ENCODE data around the gene LTBP1.

The LTBP1 gene

GRCh38 chr2:33314541-33314940, 367.8 kb downstream of the LTBP1 start:
- H2BK5ac ChIP-seq (ENCODE audit: low read depth, low read length, poor library complexity) = no peak overlapping the region
- no peak overlapping the region for H4K12ac ChIP-seq (ENCODE audit: low read depth, low read length)
- H3K79me2 ChIP-seq (ENCODE audit: control insufficient read depth, insufficient read depth, low read length, poor library complexity) = no peaks in the 10 kb centered on the region
- no peak overlapping the region for H3K23ac ChIP-seq (ENCODE audit: low read length)
- no peak overlapping the region for H3K27ac ChIP-seq (ENCODE audit: low read depth, low read length)
- H3K18ac ChIP-seq (ENCODE audit: low read length) = no peak overlapping the region
- no peak overlapping the region for H4K91ac ChIP-seq (ENCODE audit: low read depth, low read length)
- no peaks in the 10 kb centered on the region for H3K36me3 ChIP-seq (ENCODE audit: control insufficient read depth in 1 of 2, insufficient read depth in 2 of 2, low read length in 2 of 2)
- no peak overlapping the region for H3K4ac ChIP-seq (ENCODE audit: low read depth, low read length)
- no peaks in the 10 kb centered on the region for H3K9me3 ChIP-seq (ENCODE audit: insufficient read depth, low read depth, low read length)
- peaks cover 0 to 1% of the 10 kb centered on the region in 2 experiments for H3K4me1 ChIP-seq (ENCODE audit: control insufficient read depth in 1 of 2, insufficient read depth in 2 of 2, low read length in 2 of 2)
- no peak overlapping the region for H2BK12ac ChIP-seq (ENCODE audit: low read length)
- DNase-seq = no peak
- no peaks in the 10 kb centered on the region for H3K79me1 ChIP-seq (ENCODE audit: low read length)
- H3K14ac ChIP-seq (ENCODE audit: low read length) = no peak overlapping the region
- no peak overlapping the region for H3K9ac ChIP-seq (ENCODE audit: low read length)
- H2BK120ac ChIP-seq (ENCODE audit: insufficient read depth, low read length, poor library complexity) = no peak overlapping the region
- H3K27me3 ChIP-seq (ENCODE audit: insufficient read depth, low read length) = no peaks in the 10 kb centered on the region
- no peak overlapping the region for H2AFZ ChIP-seq (ENCODE audit: insufficient read depth, low read length, poor library complexity)
- no peak overlapping the region for H3K4me3 ChIP-seq (ENCODE audit: low read depth, low read length)
- no peak overlapping the region for H4K8ac ChIP-seq (ENCODE audit: low read depth, low read length)
- no peak overlapping the region for H2AK5ac ChIP-seq (ENCODE audit: low read length)
- H3K4me2 ChIP-seq (ENCODE audit: low read length) = no peak overlapping the region

- Histone ChIP-seq H2BK120ac (ENCODE audit: insufficient read depth, low read length, poor library complexity) (no peak overlapping the region), H3K4me1 (ENCODE audit: control insufficient read depth in 1 of 2, insufficient read depth in 2 of 2, low read length in 2 of 2) (peaks cover 0 to 1% of the 10 kb centered on the region in 2 experiments), H3K4me2 (ENCODE audit: low read length) (no peak overlapping the region), H3K4ac (ENCODE audit: low read depth, low read length) (no peak overlapping the region), H3K9me3 (ENCODE audit: insufficient read depth, low read depth, low read length) (no peaks in the 10 kb centered on the region), H2AFZ (ENCODE audit: insufficient read depth, low read length, poor library complexity) (no peak overlapping the region), H3K23ac (ENCODE audit: low read length) (no peak overlapping the region), H4K12ac (ENCODE audit: low read depth, low read length) (no peak overlapping the region), H3K27me3 (ENCODE audit: insufficient read depth, low read length) (no peaks in the 10 kb centered on the region), H3K36me3 (ENCODE audit: control insufficient read depth in 1 of 2, insufficient read depth in 2 of 2, low read length in 2 of 2) (no peaks in the 10 kb centered on the region), H2BK12ac (ENCODE audit: low read length) (no peak overlapping the region), H2AK5ac (ENCODE audit: low read length) (no peak overlapping the region), H3K27ac (ENCODE audit: low read depth, low read length) (no peak overlapping the region), H3K18ac (ENCODE audit: low read length) (no peak overlapping the region), H4K91ac (ENCODE audit: low read depth, low read length) (no peak overlapping the region), H3K14ac (ENCODE audit: low read length) (no peak overlapping the region), H2BK5ac (ENCODE audit: low read depth, low read length, poor library complexity) (no peak overlapping the region), H3K79me1 (ENCODE audit: low read length) (no peaks in the 10 kb centered on the region), H3K79me2 (ENCODE audit: control insufficient read depth, insufficient read depth, low read length, poor library complexity) (no peaks in the 10 kb centered on the region), H4K8ac (ENCODE audit: low read depth, low read length) (no peak overlapping the region), H3K9ac (ENCODE audit: low read length) (no peak overlapping the region), H3K4me3 (ENCODE audit: low read depth, low read length) (no peak overlapping the region)
- DNase-seq = no peak
- no CpG with 5 or more reads among the region's 1 CpG for WGBS (ENCODE audit: extremely low coverage, insufficient coverage, insufficient read length)
Observed at GRCh38 chr2:33316328-33316727, 369.6 kb downstream of the LTBP1 start.

DNA sequence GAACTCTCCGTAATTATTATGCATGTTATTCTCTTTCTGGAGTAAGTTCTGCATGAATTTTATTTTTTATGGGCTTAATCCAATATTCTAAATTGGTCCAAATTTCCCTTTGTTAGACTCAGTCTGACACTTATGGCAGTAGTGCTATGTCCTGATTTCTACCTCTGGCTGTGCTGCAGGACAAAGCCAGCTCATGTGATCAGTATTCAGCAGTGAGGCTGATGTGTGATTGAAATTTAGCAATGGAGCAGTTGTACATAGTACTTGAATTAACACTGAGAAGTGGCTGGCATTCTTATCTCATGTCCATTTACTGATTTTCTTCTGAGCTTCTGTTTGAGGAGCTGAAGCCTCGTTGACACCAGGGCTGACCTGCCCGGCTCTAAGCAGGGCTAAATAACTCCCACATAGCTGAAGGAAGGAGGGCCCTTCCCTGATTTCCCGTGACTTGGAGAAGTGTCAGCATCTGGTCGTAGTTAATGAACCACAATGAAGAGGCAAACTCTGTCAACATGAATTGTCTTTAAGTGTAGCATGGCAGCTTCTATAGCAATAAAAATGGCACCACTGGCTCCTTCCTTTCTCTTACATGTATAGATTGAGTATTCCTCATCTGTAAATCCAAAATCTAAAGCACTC, 370.7 kb downstream of the LTBP1 start:
- H4K91ac ChIP-seq (ENCODE audit: low read depth, low read length) = no peak overlapping the region
- no CpG with 5 or more reads among the region's 5 CpGs for WGBS (ENCODE audit: extremely low coverage, insufficient coverage, insufficient read length)
- no peaks in the 10 kb centered on the region for H3K36me3 ChIP-seq (ENCODE audit: control insufficient read depth in 1 of 2, insufficient read depth in 2 of 2, low read length in 2 of 2)

DNA sequence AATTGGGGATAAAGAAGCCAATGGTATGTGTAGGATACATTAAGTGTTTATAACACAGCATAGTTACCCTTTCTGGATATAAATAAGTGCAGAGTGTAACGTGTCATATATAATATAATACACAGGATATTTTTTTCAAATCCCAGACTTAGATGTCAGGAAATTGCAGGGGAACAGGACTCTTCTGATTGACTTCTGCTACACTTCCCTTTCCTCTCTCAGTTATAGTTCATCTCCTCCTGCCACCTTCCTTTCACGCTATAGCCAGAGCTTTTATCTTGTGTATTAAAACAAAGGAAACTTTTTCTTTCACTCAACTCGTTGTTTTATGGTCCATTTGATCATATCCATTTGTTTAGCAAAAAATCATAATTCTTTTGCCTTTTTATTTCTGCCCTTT, 371.7 kb downstream of the LTBP1 start:
- Histone ChIP-seq H4K91ac (ENCODE audit: low read depth, low read length) (no peak overlapping the region), H4K8ac (ENCODE audit: low read depth, low read length) (no peak overlapping the region), H3K4ac (ENCODE audit: low read depth, low read length) (no peak overlapping the region), H3K9ac (ENCODE audit: low read length) (no peak overlapping the region), H3K4me2 (ENCODE audit: low read length) (no peak overlapping the region), H3K9me3 (ENCODE audit: insufficient read depth, low read depth, low read length) (no peaks in the 10 kb centered on the region), H3K14ac (ENCODE audit: low read length) (no peak overlapping the region), H4K12ac (ENCODE audit: low read depth, low read length) (no peak overlapping the region), H3K4me1 (ENCODE audit: control insufficient read depth in 1 of 2, insufficient read depth in 2 of 2, low read length in 2 of 2) (peaks cover 0 to 1% of the 10 kb centered on the region in 2 experiments), H2BK120ac (ENCODE audit: insufficient read depth, low read length, poor library complexity) (no peak overlapping the region), H3K79me2 (ENCODE audit: control insufficient read depth, insufficient read depth, low read length, poor library complexity) (no peaks in the 10 kb centered on the region), H3K79me1 (ENCODE audit: low read length) (no peaks in the 10 kb centered on the region), H3K23ac (ENCODE audit: low read length) (no peak overlapping the region), H3K27ac (ENCODE audit: low read depth, low read length) (no peak overlapping the region), H3K27me3 (ENCODE audit: insufficient read depth, low read length) (no peaks in the 10 kb centered on the region), H3K18ac (ENCODE audit: low read length) (no peak overlapping the region), H3K36me3 (ENCODE audit: control insufficient read depth in 1 of 2, insufficient read depth in 2 of 2, low read length in 2 of 2) (no peaks in the 10 kb centered on the region), H2BK12ac (ENCODE audit: low read length) (no peak overlapping the region), H3K4me3 (ENCODE audit: low read depth, low read length) (no peak overlapping the region), H2AFZ (ENCODE audit: insufficient read depth, low read length, poor library complexity) (no peak overlapping the region), H2BK5ac (ENCODE audit: low read depth, low read length, poor library complexity) (no peak overlapping the region), H2AK5ac (ENCODE audit: low read length) (no peak overlapping the region)
- no peak for DNase-seq
- WGBS (ENCODE audit: extremely low coverage, insufficient coverage, insufficient read length) = no CpG with 5 or more reads among the region's 3 CpGs

More for the DNA sequence above, 370.7 kb downstream of the LTBP1 start:
- no peaks in the 10 kb centered on the region for H3K79me1 ChIP-seq (ENCODE audit: low read length)
- no peak overlapping the region for H4K8ac ChIP-seq (ENCODE audit: low read depth, low read length)
- H4K12ac ChIP-seq (ENCODE audit: low read depth, low read length) = no peak overlapping the region
- H2BK12ac ChIP-seq (ENCODE audit: low read length) = no peak overlapping the region
- no peak overlapping the region for H2AK5ac ChIP-seq (ENCODE audit: low read length)
- no peak overlapping the region for H2BK5ac ChIP-seq (ENCODE audit: low read depth, low read length, poor library complexity)
- peaks cover 0 to 1% of the 10 kb centered on the region in 2 experiments for H3K4me1 ChIP-seq (ENCODE audit: control insufficient read depth in 1 of 2, insufficient read depth in 2 of 2, low read length in 2 of 2)
- no peak for DNase-seq
- H2BK120ac ChIP-seq (ENCODE audit: insufficient read depth, low read length, poor library complexity) = no peak overlapping the region
- H3K27ac ChIP-seq (ENCODE audit: low read depth, low read length) = no peak overlapping the region
- H3K9ac ChIP-seq (ENCODE audit: low read length) = no peak overlapping the region
- H3K9me3 ChIP-seq (ENCODE audit: insufficient read depth, low read depth, low read length) = no peaks in the 10 kb centered on the region
- no peak overlapping the region for H3K23ac ChIP-seq (ENCODE audit: low read length)
- no peak overlapping the region for H2AFZ ChIP-seq (ENCODE audit: insufficient read depth, low read length, poor library complexity)
- H3K27me3 ChIP-seq (ENCODE audit: insufficient read depth, low read length) = no peaks in the 10 kb centered on the region
- H3K79me2 ChIP-seq (ENCODE audit: control insufficient read depth, insufficient read depth, low read length, poor library complexity) = no peaks in the 10 kb centered on the region
- no peak overlapping the region for H3K4me3 ChIP-seq (ENCODE audit: low read depth, low read length)
- no peak overlapping the region for H3K4ac ChIP-seq (ENCODE audit: low read depth, low read length)
- no peak overlapping the region for H3K18ac ChIP-seq (ENCODE audit: low read length)
- H3K14ac ChIP-seq (ENCODE audit: low read length) = no peak overlapping the region
- no peak overlapping the region for H3K4me2 ChIP-seq (ENCODE audit: low read length)
